ENCODE measurements around the gene CHN2. TPM values are rescaled to one million over a fixed set of nuclear protein-coding genes. Genes with fewer than 3 reads are reported as not detected.

The CHN2 gene
- polyA plus RNA-seq, 2 of the 4 experiments (the other 2 are of a cell fraction) = 0.06 TPM; not detected in 1

GRCh38 chr7:29300026-29300480 is 105.5 kb downstream of the CHN2 start:
- 49% methylated on average over 4 of the region's 4 CpGs for WGBS (ENCODE audit: missing lambda C conversion rate)
- no peak overlapping the region for H3K4me3 ChIP-seq
- TF ChIP-seq SMC3 (IDR thresholded peaks at IDR 0.05) = no peak
- TF ChIP-seq MAX (IDR thresholded peaks at IDR 0.05) = no peak
- no peak for TF ChIP-seq HDAC2 (IDR thresholded peaks at IDR 0.05)
- TF ChIP-seq ZSCAN20 (CRISPR knock-in tag; IDR thresholded peaks at IDR 0.05) = no peak
- no peak for TF ChIP-seq KDM5A (IDR thresholded peaks at IDR 0.05)
- no peak for TF ChIP-seq KDM1A (IDR thresholded peaks at IDR 0.05; ENCODE audit: low read depth)
- H3K9me3 ChIP-seq = no peaks in the 10 kb centered on the region
- ChIA-PET CTCF (interaction anchor here (1.3 to 1.6 kb wide), 3 partner anchors 16 to 108 kb away, joined by 3 read pairs; no protein-coding TSS in a partner anchor), POLR2A (no interaction called here)
- H3K27ac ChIP-seq = no peak overlapping the region
- no peaks in the 10 kb centered on the region for H3K4me1 ChIP-seq
- H3K4me2 ChIP-seq = no peak overlapping the region
- FAIRE-seq (no peak), ATAC-seq (no peak), DNase-seq (ENCODE audit: low read depth in 1 of 2, low spot score in 1 of 2) (no peak)

- ChIA-PET POLR2A (no interaction called here), CTCF (interaction anchor here (0.7 to 1.6 kb wide), 5 partner anchors 17 to 440 kb away, joined by 3 read pairs; no protein-coding TSS in a partner anchor)
- ATAC-seq (no peak), FAIRE-seq (no peak), DNase-seq (ENCODE audit: low read depth in 1 of 2, low spot score in 1 of 2) (no peak)
- Histone ChIP-seq H3K27ac (no peak overlapping the region), H3K9me3 (no peaks in the 10 kb centered on the region), H3K4me3 (no peak overlapping the region), H3K4me2 (no peak overlapping the region), H3K4me1 (no peaks in the 10 kb centered on the region)
- TF ChIP-seq JUNB (IDR thresholded peaks at IDR 0.05) = no peak
- no peak for TF ChIP-seq EHF (CRISPR knock-in tag; IDR thresholded peaks at IDR 0.05)
- no peak for TF ChIP-seq E2F6 (IDR thresholded peaks at IDR 0.05; ENCODE audit: borderline replicate concordance, low read depth)
- TF ChIP-seq MAZ (IDR thresholded peaks at IDR 0.05; ENCODE audit: borderline replicate concordance, low read depth, low read length) = no peak
- TF ChIP-seq CHD2 (IDR thresholded peaks at IDR 0.05; ENCODE audit: low read length, partially characterized antibody) = no peak
- WGBS (ENCODE audit: missing lambda C conversion rate) = 13% methylated on average over 1 of the region's 1 CpG
Observed at GRCh38 chr7:29300649-29301048, 106.1 kb downstream of the CHN2 start.

GRCh38 chr7:29302666-29303395 is 108.3 kb downstream of the CHN2 start:
- no peak overlapping the region for H3K4me2 ChIP-seq
- 47% methylated on average over 12 of the region's 12 CpGs for WGBS (ENCODE audit: missing lambda C conversion rate)
- CTCF ChIA-PET = interaction anchor here (0.9 to 1.1 kb wide), 2 partner anchors 20 to 24 kb away, joined by 3 to 4 read pairs; no protein-coding TSS in a partner anchor
- ATAC-seq (no peak), DNase-seq (ENCODE audit: low read depth in 1 of 2, low spot score in 1 of 2) (no peak), FAIRE-seq (no peak)
- H3K9me3 ChIP-seq = no peaks in the 10 kb centered on the region
- H3K4me3 ChIP-seq = no peak overlapping the region
- H3K27ac ChIP-seq = no peak overlapping the region
- no peak for TF ChIP-seq RARB (CRISPR knock-in tag; IDR thresholded peaks at IDR 0.05)
- TF ChIP-seq GATA3 (IDR thresholded peaks at IDR 0.05; ENCODE audit: borderline replicate concordance) = no peak
- TF ChIP-seq USF2 (IDR thresholded peaks at IDR 0.05) = no peak
- no peak for TF ChIP-seq NPAS2 (CRISPR knock-in tag; IDR thresholded peaks at IDR 0.05; ENCODE audit: borderline replicate concordance)
- no peak for TF ChIP-seq MAZ (IDR thresholded peaks at IDR 0.05; ENCODE audit: borderline replicate concordance, low read depth, low read length)
- no peak for TF ChIP-seq HOXA7 (CRISPR knock-in tag; IDR thresholded peaks at IDR 0.05)
- TF ChIP-seq KDM5A (IDR thresholded peaks at IDR 0.05) = no peak
- no peak for TF ChIP-seq EP300 (IDR thresholded peaks at IDR 0.05)
- no peak for TF ChIP-seq ATOH8 (CRISPR knock-in tag; IDR thresholded peaks at IDR 0.05; ENCODE audit: low read depth)
- no peak for TF ChIP-seq ZNF302 (CRISPR knock-in tag; IDR thresholded peaks at IDR 0.05)
- no peak for TF ChIP-seq MAX (IDR thresholded peaks at IDR 0.05)
- no peak for TF ChIP-seq SMC3 (IDR thresholded peaks at IDR 0.05)
- TF ChIP-seq RFX5 (IDR thresholded peaks at IDR 0.05) = no peak
- no peak for TF ChIP-seq BCL3 (IDR thresholded peaks at IDR 0.05)
- TF ChIP-seq POLR2AphosphoS2 (conservative IDR thresholded peaks at IDR 0.05; ENCODE audit: low read length) = no peak
- TF ChIP-seq KDM1A (IDR thresholded peaks at IDR 0.05; ENCODE audit: low read depth) = no peak
- TF ChIP-seq ESRRA (IDR thresholded peaks at IDR 0.05; ENCODE audit: borderline replicate concordance, low read length) = no peak
- TF ChIP-seq MYC (IDR thresholded peaks at IDR 0.05; ENCODE audit: borderline replicate concordance, low read length) = no peak
- POLR2A ChIA-PET = no interaction called here
- no peaks in the 10 kb centered on the region for H3K4me1 ChIP-seq

Measured in A549 (cell line).